Fibroblast of skin of back (primary cell): ENCODE results near the gene TRAF3.
"Not testable (repeated sequence)": the region's sequence is repeated elsewhere in the genome, so short reads cannot be mapped to it uniquely, and the experiment has no call there.

Experiments used
- DNase-seq: peaks from one replicate; pipeline ENCODE4 v3.0.0-alpha.2; 2013

Gene TRAF3

GRCh38 chr14:102896735-102897134 is 119.5 kb downstream of the TRAF3 start:
- not testable (repeated sequence) for DNase-seq

GRCh38 chr14:102897299-102898027 is 120.2 kb downstream of the TRAF3 start:
- no peak for DNase-seq

GRCh38 chr14:102898298-102898697 is 121.0 kb downstream of the TRAF3 start:
- no peak for DNase-seq

- DNase-seq = no peak
Measured at GRCh38 chr14:102898776-102899515, 121.7 kb downstream of the TRAF3 start.

- DNase-seq = no peak
Measured at GRCh38 chr14:102899516-102899900, 122.3 kb downstream of the TRAF3 start.

- no peak for DNase-seq
Measured at GRCh38 chr14:102900631-102901571, 123.7 kb downstream of the TRAF3 start.

GRCh38 chr14:102901633-102902032 is 124.4 kb downstream of the TRAF3 start:
- DNase-seq = no peak

GRCh38 chr14:102902086-102902485 is 124.8 kb downstream of the TRAF3 start:
- no peak for DNase-seq

GRCh38 chr14:102902523-102903247 is 125.4 kb downstream of the TRAF3 start:
- DNase-seq = no peak

- DNase-seq = no peak
Measured at GRCh38 chr14:102903248-102903888, 126.1 kb downstream of the TRAF3 start.

GRCh38 chr14:102903889-102904512 is 126.8 kb downstream of the TRAF3 start:
- no peak for DNase-seq

GRCh38 chr14:102905116-102906108 is 128.2 kb downstream of the TRAF3 start:
- DNase-seq = no peak

GRCh38 chr14:102906616-102907302 is 129.5 kb downstream of the TRAF3 start:
- no peak for DNase-seq

- DNase-seq = no peak
Measured at GRCh38 chr14:102907303-102907844, 130.1 kb downstream of the TRAF3 start.

- DNase-seq = no peak
Measured at GRCh38 chr14:102907980-102908730, 130.9 kb downstream of the TRAF3 start.

- DNase-seq = no peak
Measured at GRCh38 chr14:102908766-102909455, 131.7 kb downstream of the TRAF3 start.

- no peak for DNase-seq
Measured at GRCh38 chr14:102909462-102909861, 132.2 kb downstream of the TRAF3 start.

- DNase-seq = no peak
Measured at GRCh38 chr14:102909911-102910310, 132.7 kb downstream of the TRAF3 start.
